ENCODE data around the gene KSR2.

DNA sequence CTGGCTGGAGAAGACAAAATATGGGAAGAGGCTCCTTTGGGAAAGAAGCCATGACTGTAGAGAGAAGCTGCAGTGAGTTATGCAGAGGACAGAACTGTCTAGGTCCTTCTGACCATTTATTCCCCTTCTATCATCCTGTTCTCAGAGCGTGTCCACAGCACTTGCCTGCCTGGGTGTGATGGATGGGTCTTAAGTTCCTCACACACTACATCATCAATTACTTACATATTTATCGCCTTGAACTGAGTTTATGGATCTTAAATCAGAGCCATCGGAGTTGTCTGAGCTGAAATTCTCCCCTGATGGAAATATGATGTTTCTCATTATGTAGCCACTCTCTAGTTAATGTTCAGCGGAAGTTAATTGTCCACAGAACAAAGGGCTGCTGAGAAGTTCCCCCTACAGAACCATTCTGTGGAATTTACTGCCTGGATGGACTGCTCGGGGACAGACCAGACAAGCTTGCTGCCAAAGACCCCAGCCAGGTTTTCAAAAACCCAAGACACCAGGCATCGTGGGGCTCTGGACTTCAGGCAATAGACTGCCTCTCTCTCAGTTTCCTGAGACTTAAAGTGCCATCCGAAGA is 374.9 kb downstream of the KSR2 start:
- TF ChIP-seq, protein P1, sequence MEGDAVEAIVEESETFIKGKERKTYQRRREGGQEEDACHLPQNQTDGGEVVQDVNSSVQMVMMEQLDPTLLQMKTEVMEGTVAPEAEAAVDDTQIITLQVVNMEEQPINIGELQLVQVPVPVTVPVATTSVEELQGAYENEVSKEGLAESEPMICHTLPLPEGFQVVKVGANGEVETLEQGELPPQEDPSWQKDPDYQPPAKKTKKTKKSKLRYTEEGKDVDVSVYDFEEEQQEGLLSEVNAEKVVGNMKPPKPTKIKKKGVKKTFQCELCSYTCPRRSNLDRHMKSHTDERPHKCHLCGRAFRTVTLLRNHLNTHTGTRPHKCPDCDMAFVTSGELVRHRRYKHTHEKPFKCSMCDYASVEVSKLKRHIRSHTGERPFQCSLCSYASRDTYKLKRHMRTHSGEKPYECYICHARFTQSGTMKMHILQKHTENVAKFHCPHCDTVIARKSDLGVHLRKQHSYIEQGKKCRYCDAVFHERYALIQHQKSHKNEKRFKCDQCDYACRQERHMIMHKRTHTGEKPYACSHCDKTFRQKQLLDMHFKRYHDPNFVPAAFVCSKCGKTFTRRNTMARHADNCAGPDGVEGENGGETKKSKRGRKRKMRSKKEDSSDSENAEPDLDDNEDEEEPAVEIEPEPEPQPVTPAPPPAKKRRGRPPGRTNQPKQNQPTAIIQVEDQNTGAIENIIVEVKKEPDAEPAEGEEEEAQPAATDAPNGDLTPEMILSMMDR (IDR thresholded peaks at IDR 0.05) = no peak
- no peak for TF ChIP-seq POLR2A (IDR thresholded peaks at IDR 0.05)
